Upper lobe of left lung (tissue), 6 donors: ENCODE data around the gene MAGEA4. TPM values are rescaled to one million over a fixed set of nuclear protein-coding genes. Genes with fewer than 3 reads are reported as not detected.
"Not testable (repeated sequence)": the region's sequence is repeated elsewhere in the genome, so short reads cannot be mapped to it uniquely, and the experiment has no call there.

Experiments
- ATAC-seq, 2 donors: fragments of 200-7000 bp; cut with Tn5 transposase; one replicate each; pipeline ENCODE4 v1.9.1; 2022; ENCODE audit warnings: mild to moderate bottlenecking in 2 of 2, moderate library complexity in 2 of 2; ENCODE audit not compliant: low FRiP score in 2 of 2
- DNase-seq, 2 donors: peaks; one replicate each; pipeline ENCODE4 v3.0.0-alpha.2; 2019 to 2020
- H3K27ac ChIP-seq, 4 donors: fragments of 200-600 bp; sonication (generic); one replicate each; pipeline ENCODE4 v1.5.1; 2016 to 2019
- H3K27me3 ChIP-seq, 4 donors: fragments of 200-600 bp; sonication (generic); one replicate each; pipeline ENCODE4 v1.5.1; 2017 to 2019
- H3K36me3 ChIP-seq, 4 donors: fragments of 200-600 bp; sonication (generic); one replicate each; pipeline ENCODE4 v1.5.1; 2016 to 2019
- H3K4me1 ChIP-seq, 4 donors: fragments of 200-600 bp; sonication (generic); one replicate each; pipeline ENCODE4 v1.5.1; 2018 to 2019
- H3K4me3 ChIP-seq, 4 donors: fragments of 200-600 bp; sonication (generic); one replicate each; pipeline ENCODE4 v1.5.1; 2017 to 2019; ENCODE audit warnings: mild to moderate bottlenecking in 2 of 4, moderate library complexity in 1 of 4
- H3K9me3 ChIP-seq, 4 donors: fragments of 200-600 bp; sonication (generic); one replicate each; pipeline ENCODE4 v1.5.1; 2018 to 2019
- EP300 ChIP-seq, 4 donors: sonication (generic); formaldehyde crosslinking; IDR thresholded peaks; one replicate each; pipeline ENCODE4 v1.5.1; 2017; ENCODE audit warnings: antibody characterized with exemption in 4 of 4, control low read depth in 2 of 4
- POLR2A ChIP-seq, 4 donors: fragments of 450-650 bp; IDR thresholded peaks; one replicate each; pipeline ENCODE4 v1.5.1; 2016 to 2017; ENCODE audit warnings: antibody characterized with exemption in 4 of 4, mild to moderate bottlenecking in 2 of 4
- POLR2AphosphoS5 ChIP-seq, 2 donors: sonication (generic); formaldehyde crosslinking; IDR thresholded peaks; one replicate each; pipeline ENCODE4 v1.5.1; 2017; ENCODE audit warnings: antibody characterized with exemption in 2 of 2
- WGBS, 2 donors: methylation state at CpG; one replicate each; pipeline ENCODE4 v1.1.5; 2017 to 2018; 5-methylcytosine and 5-hydroxymethylcytosine counted together
- total RNA-seq, 6 donors: library from RNA; depleted of rRNA in 4 of 6; stranded (reverse); fragments of >200 nt in 4 of 6; gene quantifications; one replicate each; pipeline versions ENCODE4 v1.1.0 to v1.2.1, GENCODE V29; 2016 to 2021
- TF ChIP-seq, protein P1 (sequence below), 6 experiments: fragments of 450-650 bp in 4 of 6; fragments of 200-600 bp in 2 of 6; sonication (generic) in 2 of 6; IDR thresholded peaks; one replicate each; pipeline ENCODE4 v1.5.1; 2016 to 2019; ENCODE audit warnings: antibody characterized with exemption in 6 of 6
- donor health status: DM: no; HTN: no; CAD: no; lungs with moderate emphysema.
- donor health status: DM: no; HTN: yes; CAD: no; lungs with severe emphysema.

The MAGEA4 gene
- total RNA-seq, 6 donors from 2014 or later, result not detected

GRCh38 chrX:151904989-151905388, 7.7 kb upstream of the MAGEA4 start:
- Histone ChIP-seq H3K27ac (no peak overlapping the region), H3K4me3 (no peak overlapping the region), H3K36me3 (no peaks in the 10 kb centered on the region), H3K4me1 (no peaks in the 10 kb centered on the region), H3K9me3 (no peaks in the 10 kb centered on the region), H3K27me3 (no peaks in the 10 kb centered on the region)
- 69 to 87% methylated on average over 12 of the region's 12 CpGs for WGBS, 2 donors
- ATAC-seq (no peak), DNase-seq (no peak)
- TF ChIP-seq POLR2AphosphoS5 (IDR thresholded peaks at IDR 0.05) (no peak), POLR2A (IDR thresholded peaks at IDR 0.05) (no peak), EP300 (IDR thresholded peaks at IDR 0.05) (no peak)
- TF ChIP-seq, protein P1, sequence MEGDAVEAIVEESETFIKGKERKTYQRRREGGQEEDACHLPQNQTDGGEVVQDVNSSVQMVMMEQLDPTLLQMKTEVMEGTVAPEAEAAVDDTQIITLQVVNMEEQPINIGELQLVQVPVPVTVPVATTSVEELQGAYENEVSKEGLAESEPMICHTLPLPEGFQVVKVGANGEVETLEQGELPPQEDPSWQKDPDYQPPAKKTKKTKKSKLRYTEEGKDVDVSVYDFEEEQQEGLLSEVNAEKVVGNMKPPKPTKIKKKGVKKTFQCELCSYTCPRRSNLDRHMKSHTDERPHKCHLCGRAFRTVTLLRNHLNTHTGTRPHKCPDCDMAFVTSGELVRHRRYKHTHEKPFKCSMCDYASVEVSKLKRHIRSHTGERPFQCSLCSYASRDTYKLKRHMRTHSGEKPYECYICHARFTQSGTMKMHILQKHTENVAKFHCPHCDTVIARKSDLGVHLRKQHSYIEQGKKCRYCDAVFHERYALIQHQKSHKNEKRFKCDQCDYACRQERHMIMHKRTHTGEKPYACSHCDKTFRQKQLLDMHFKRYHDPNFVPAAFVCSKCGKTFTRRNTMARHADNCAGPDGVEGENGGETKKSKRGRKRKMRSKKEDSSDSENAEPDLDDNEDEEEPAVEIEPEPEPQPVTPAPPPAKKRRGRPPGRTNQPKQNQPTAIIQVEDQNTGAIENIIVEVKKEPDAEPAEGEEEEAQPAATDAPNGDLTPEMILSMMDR (IDR thresholded peaks at IDR 0.05), result no peak

DNA sequence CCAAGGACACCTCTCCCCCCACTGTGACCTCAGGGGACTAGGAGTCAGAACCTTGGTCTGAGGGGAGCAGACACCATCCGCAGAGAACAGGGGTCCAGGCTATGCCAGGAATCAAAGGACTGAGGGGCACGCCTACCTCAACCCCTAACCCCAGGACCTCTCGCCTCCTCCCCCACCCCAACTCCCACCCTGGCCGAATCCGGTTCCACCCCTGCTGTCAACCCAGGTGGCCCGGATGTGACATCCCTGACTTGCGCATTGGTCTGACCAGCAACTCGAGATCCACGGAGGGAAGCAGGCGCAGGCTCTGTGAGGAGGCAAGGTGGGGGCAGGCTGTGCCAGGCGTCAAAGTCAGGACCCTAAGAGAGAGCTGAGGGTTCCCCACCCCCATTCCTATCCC, 468 bp upstream of the MAGEA4 start:
- Histone ChIP-seq H3K27me3 (no peaks in the 10 kb centered on the region), H3K9me3 (no peaks in the 10 kb centered on the region), H3K4me1 (no peaks in the 10 kb centered on the region), H3K27ac (no peak overlapping the region), H3K36me3 (no peaks in the 10 kb centered on the region), H3K4me3 (no peak overlapping the region)
- DNase-seq (no peak), ATAC-seq (peak in 1 of 2 donors; percentile 37)
- WGBS, 2 donors, result 82% methylated on average over 11 of the region's 11 CpGs; no CpG with 5 or more reads in 1 of the 2 donors
- TF ChIP-seq, protein P1 (IDR thresholded peaks at IDR 0.05), result no peak
- TF ChIP-seq POLR2AphosphoS5 (IDR thresholded peaks at IDR 0.05), result no peak
- TF ChIP-seq POLR2A (IDR thresholded peaks at IDR 0.05), result no peak
- no peak for TF ChIP-seq EP300 (IDR thresholded peaks at IDR 0.05)

DNA sequence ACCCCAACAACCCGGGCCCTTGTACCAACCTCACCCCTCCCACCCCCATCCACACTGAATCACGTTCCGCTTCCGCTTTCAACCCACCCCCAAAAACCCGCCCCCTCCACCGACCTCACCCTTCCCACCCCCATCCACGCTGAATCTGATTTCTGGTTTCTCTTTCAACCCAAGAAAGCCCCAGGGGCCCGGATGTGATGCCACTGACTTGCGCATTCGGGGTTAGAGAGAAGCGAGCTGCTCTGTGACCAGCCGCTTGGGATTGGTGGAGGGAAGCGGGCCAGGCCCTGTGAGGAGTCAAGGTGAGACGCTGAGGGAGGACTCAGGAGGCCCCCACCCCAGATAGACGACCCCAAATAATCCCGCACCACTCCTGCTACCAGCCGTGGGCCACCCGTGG, 6.0 kb downstream of the MAGEA4 start:
- H3K27me3 ChIP-seq, H3K9me3 ChIP-seq, H3K36me3 ChIP-seq, H3K27ac ChIP-seq, ATAC-seq, DNase-seq, H3K4me1 ChIP-seq, H3K4me3 ChIP-seq: not testable (repeated sequence)
- WGBS, 2 donors, result 89% methylated on average over 12 of the region's 18 CpGs; no CpG with 5 or more reads in 1 of the 2 donors

GRCh38 chrX:151919610-151920009, 6.9 kb downstream of the MAGEA4 start:
- DNase-seq (no peak), ATAC-seq (no peak)
- H3K27ac ChIP-seq, result no peak overlapping the region
- TF ChIP-seq, protein P1 (IDR thresholded peaks at IDR 0.05), result no peak
- no peaks in the 10 kb centered on the region for H3K27me3 ChIP-seq
- H3K36me3 ChIP-seq, result no peaks in the 10 kb centered on the region
- WGBS, 2 donors, result 93 to 95% methylated on average over 5 to 11 of the region's 11 CpGs
- H3K4me3 ChIP-seq, result no peak overlapping the region
- no peaks in the 10 kb centered on the region for H3K4me1 ChIP-seq
- H3K9me3 ChIP-seq, result no peaks in the 10 kb centered on the region

DNA sequence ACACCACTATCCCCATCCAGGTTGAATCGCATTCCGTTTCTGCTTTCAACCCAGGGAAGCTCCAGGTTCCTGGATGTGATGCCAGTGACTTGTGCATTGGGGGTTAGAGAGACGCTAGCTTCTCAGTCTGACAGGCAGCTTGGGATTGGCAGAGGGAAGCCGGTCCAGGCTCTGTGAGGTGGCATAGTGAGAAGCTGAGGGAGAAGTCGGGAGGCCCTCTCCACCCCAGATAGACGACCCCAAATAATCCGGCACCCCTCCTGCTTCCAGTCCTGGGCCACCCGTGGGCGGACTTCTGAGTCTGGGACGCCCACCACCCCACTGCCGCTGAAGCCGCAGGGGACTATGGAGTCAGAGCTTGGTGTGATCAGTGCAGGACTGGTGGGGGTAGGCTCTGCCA, 7.4 kb downstream of the MAGEA4 start:
- Histone ChIP-seq H3K9me3 (no peaks in the 10 kb centered on the region), H3K27ac (no peak overlapping the region), H3K4me1 (no peaks in the 10 kb centered on the region), H3K27me3 (no peaks in the 10 kb centered on the region), H3K4me3 (no peak overlapping the region), H3K36me3 (no peaks in the 10 kb centered on the region)
- DNase-seq (no peak), ATAC-seq (no peak)
- WGBS, 2 donors, result 98% methylated on average over 12 of the region's 12 CpGs; no CpG with 5 or more reads in 1 of the 2 donors
- TF ChIP-seq, protein P1 (IDR thresholded peaks at IDR 0.05), result no peak
- TF ChIP-seq EP300 (IDR thresholded peaks at IDR 0.05), result no peak
- TF ChIP-seq POLR2AphosphoS5 (IDR thresholded peaks at IDR 0.05), result no peak
- TF ChIP-seq POLR2A (IDR thresholded peaks at IDR 0.05), result no peak
